ENCODE data around the gene SLC16A8. TPM values are rescaled to one million over a fixed set of nuclear protein-coding genes. Genes with fewer than 3 reads are reported as not detected.

The SLC16A8 gene
- polyA plus RNA-seq, 1 donor (not counting 4 experiments of a cell fraction or from before 2014, with no cell fraction given) = not detected

DNA sequence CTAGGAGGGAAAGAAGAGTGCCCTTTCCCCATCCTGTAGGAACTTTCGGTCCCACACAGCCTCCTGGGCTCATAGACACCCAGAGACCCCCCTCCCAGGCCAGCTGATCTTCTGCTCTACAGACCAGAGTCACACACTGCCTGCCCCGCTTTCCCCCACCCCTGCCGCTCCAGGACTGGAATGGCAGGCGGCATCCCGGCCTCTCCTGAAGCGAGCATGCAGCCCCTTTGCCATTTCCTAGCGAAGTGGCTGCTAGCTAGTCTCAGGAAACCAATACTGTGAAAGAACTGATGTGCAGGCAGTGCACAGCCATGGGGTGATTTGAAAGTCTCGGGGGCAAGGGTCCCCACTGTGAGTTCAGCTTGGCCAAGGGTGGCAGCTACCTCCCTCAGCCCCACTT is 18.4 kb downstream of the SLC16A8 start:
- Histone ChIP-seq H3K9me3 (ENCODE audit: control insufficient read depth, low read depth, low read length) (no peaks in the 10 kb centered on the region), H2AFZ (ENCODE audit: control insufficient read depth, low read length) (no peak overlapping the region), H3K36me3 (ENCODE audit: control insufficient read depth in 2 of 2, extremely low read depth in 1 of 2, insufficient read depth in 2 of 2, low read length in 2 of 2) (peaks cover 28 to 29% of the 10 kb centered on the region in 2 experiments), H3K9me1 (ENCODE audit: control insufficient read depth, extremely low read depth, insufficient read depth, low read length) (no peaks in the 10 kb centered on the region), H3K79me2 (ENCODE audit: control insufficient read depth, insufficient read depth, low read length) (no peaks in the 10 kb centered on the region), H3K4me1 (ENCODE audit: control insufficient read depth, extremely low read depth, insufficient read depth, low read length) (no peaks in the 10 kb centered on the region), H3K27ac (ENCODE audit: control insufficient read depth, insufficient read depth, low read length) (no peak overlapping the region), H3K4me3 (ENCODE audit: control insufficient read depth in 2 of 3, extremely low read depth in 1 of 3, insufficient read depth in 2 of 3, low read depth in 1 of 3, low read length in 3 of 3) (no peak overlapping the region), H3K4me2 (ENCODE audit: control insufficient read depth, extremely low read depth, insufficient read depth, low read depth, low read length) (no peak overlapping the region), H3K27me3 (ENCODE audit: control insufficient read depth, extremely low read depth, insufficient read depth, low read length) (no peaks in the 10 kb centered on the region), H4K20me1 (ENCODE audit: control insufficient read depth, extremely low read depth, insufficient read depth, low read length) (no peaks in the 10 kb centered on the region), H3K9ac (ENCODE audit: control insufficient read depth, extremely low read depth, insufficient read depth, low read length) (no peak overlapping the region)
- TF ChIP-seq EZH2 (IDR thresholded peaks at IDR 0.05; ENCODE audit: low read length) (no peak), CTCF (optimal IDR thresholded peaks at IDR 0.05 in 1 of 3, IDR thresholded peaks at IDR 0.05 in 1 of 3, conservative IDR thresholded peaks at IDR 0.05 in 1 of 3; ENCODE audit: extremely low read depth in 1 of 3, insufficient read depth in 2 of 3, low read length in 3 of 3) (no peak)
- dilution Hi-C loops (cut with MboI; ENCODE audit: extremely low pct_ligation_motif_present, low sequenced_read_pairs) = no loop called here
- FAIRE-seq (no peak), DNase-seq (ENCODE audit: low read depth, low spot score) (no peak)

- Histone ChIP-seq H3K4me2 (ENCODE audit: control insufficient read depth, extremely low read depth, insufficient read depth, low read depth, low read length) (no peak overlapping the region), H3K9me1 (ENCODE audit: control insufficient read depth, extremely low read depth, insufficient read depth, low read length) (no peaks in the 10 kb centered on the region), H3K4me1 (ENCODE audit: control insufficient read depth, extremely low read depth, insufficient read depth, low read length) (peaks cover 3% of the 10 kb centered on the region), H3K36me3 (ENCODE audit: control insufficient read depth in 2 of 2, extremely low read depth in 1 of 2, insufficient read depth in 2 of 2, low read length in 2 of 2) (peaks cover 28 to 34% of the 10 kb centered on the region in 2 experiments), H3K27ac (ENCODE audit: control insufficient read depth, insufficient read depth, low read length) (no peak overlapping the region), H3K4me3 (ENCODE audit: control insufficient read depth in 2 of 3, extremely low read depth in 1 of 3, insufficient read depth in 2 of 3, low read depth in 1 of 3, low read length in 3 of 3) (no peak overlapping the region), H4K20me1 (ENCODE audit: control insufficient read depth, extremely low read depth, insufficient read depth, low read length) (no peaks in the 10 kb centered on the region), H3K79me2 (ENCODE audit: control insufficient read depth, insufficient read depth, low read length) (no peaks in the 10 kb centered on the region), H3K9ac (ENCODE audit: control insufficient read depth, extremely low read depth, insufficient read depth, low read length) (no peak overlapping the region), H2AFZ (ENCODE audit: control insufficient read depth, low read length) (no peak overlapping the region), H3K27me3 (ENCODE audit: control insufficient read depth, extremely low read depth, insufficient read depth, low read length) (no peaks in the 10 kb centered on the region), H3K9me3 (ENCODE audit: control insufficient read depth, low read depth, low read length) (no peaks in the 10 kb centered on the region)
- FAIRE-seq = no peak
- TF ChIP-seq CTCF (optimal IDR thresholded peaks at IDR 0.05 in 1 of 3, IDR thresholded peaks at IDR 0.05 in 1 of 3, conservative IDR thresholded peaks at IDR 0.05 in 1 of 3; ENCODE audit: extremely low read depth in 1 of 3, insufficient read depth in 2 of 3, low read length in 3 of 3) (no peak), EZH2 (IDR thresholded peaks at IDR 0.05; ENCODE audit: low read length) (no peak)
- no peak for DNase-seq (ENCODE audit: low read depth, low spot score)
- dilution Hi-C loops (cut with MboI; ENCODE audit: extremely low pct_ligation_motif_present, low sequenced_read_pairs) = no loop called here
Measured at GRCh38 chr22:38062791-38063190, 21.2 kb downstream of the SLC16A8 start.

All from keratinocyte (primary cell).